Bone marrow (tissue), 2 donors: ENCODE measurements around the gene NLRP1.
A peak's percentile ranks its signal among the peaks of the same experiment; 100 is the strongest.

ENCODE experiments used
- DNase-seq, 2 donors: peaks; one replicate each; lab custom pipeline; 2025; lab: John Stamatoyannopoulos, UW

The NLRP1 gene

GRCh38 chr17:5516060-5516792 lies 68.1 kb downstream of the NLRP1 start:
- no peak for DNase-seq

GRCh38 chr17:5514976-5515375 lies 69.3 kb downstream of the NLRP1 start:
- DNase-seq = no peak

DNA sequence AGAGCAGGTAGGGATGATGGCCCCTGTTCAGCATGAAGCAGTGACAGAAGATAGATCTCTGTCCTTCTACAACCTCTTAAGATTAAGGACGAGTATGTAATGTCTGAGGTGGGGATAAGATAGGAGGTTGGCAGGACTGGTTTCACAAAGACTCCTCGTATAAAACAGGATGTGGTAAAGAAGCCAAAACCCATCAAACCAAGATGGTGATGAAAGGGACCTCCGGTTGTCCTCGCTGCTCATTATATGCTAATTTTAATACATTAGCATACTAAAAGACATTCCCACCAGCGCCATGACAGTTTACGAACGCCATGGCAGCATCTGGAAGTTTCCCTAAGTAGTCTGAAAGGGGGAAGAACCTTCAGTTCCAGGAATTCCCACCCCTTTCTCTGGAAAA lies 70.7 kb downstream of the NLRP1 start:
- DNase-seq = no peak

- DNase-seq = no peak
Measured at GRCh38 chr17:5511401-5512225, 72.7 kb downstream of the NLRP1 start.

- DNase-seq = no peak
Measured at GRCh38 chr17:5510771-5511170, 73.5 kb downstream of the NLRP1 start.

GRCh38 chr17:5509482-5509881 lies 74.8 kb downstream of the NLRP1 start:
- no peak for DNase-seq

DNA sequence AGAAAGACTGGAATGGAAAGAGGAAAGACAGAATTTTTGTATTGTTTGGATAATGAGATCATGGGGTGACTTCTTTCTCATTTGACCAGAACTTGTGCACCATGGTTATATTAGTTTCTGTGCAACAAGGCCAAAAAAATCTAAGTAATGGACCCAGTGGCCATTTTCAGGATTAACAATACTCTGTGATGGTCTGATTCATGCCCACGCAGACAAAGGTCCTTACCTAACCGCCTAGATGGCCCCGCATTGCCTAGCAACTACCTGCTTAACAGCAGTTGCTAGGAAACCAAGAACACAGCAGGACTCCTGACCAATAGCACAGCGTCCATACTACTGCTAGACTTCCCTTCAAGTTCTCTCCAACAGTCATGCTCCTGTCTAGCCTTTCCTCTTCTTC lies 75.5 kb downstream of the NLRP1 start:
- DNase-seq = no peak

DNA sequence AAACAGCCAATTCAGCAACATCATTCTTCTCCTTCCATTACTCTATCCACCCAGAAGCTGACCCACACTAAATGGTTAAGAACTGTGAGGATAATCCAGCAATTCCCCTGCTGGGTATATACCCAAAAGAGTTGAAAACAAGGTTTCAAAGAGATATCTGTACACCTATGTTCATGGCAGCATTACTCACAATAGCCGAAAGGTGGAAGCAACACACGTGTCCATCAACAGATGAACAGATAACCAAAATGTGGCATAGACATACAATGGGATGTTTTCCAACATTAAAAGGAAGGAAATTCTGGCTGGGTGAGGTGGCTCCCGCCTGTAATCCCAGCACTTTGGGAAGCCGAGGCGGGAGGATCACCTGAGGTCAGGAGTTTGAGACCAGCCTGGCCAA lies 78.0 kb downstream of the NLRP1 start:
- no peak for DNase-seq

- no peak for DNase-seq
Measured at GRCh38 chr17:5502552-5502951, 81.8 kb downstream of the NLRP1 start.

DNA sequence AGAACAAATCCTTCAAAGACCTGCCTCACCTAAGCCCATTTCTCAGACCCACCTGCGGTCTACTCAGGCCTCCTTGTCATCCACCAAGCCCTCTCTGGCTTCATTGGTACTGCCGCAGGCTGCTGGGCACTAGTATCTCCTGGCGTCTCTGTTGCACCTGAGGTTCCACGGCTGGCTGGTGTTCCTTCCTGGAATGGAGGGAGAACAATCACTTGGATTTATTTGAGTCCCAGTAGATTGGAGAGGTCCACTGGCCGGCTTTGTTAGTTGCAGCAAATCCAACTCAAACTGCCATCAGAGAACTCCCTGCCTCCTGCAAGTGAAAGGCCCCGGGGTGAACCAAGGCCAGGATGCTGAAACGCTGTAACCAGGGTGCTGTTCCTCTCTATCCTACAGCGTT lies 82.6 kb downstream of the NLRP1 start:
- no peak for DNase-seq

DNA sequence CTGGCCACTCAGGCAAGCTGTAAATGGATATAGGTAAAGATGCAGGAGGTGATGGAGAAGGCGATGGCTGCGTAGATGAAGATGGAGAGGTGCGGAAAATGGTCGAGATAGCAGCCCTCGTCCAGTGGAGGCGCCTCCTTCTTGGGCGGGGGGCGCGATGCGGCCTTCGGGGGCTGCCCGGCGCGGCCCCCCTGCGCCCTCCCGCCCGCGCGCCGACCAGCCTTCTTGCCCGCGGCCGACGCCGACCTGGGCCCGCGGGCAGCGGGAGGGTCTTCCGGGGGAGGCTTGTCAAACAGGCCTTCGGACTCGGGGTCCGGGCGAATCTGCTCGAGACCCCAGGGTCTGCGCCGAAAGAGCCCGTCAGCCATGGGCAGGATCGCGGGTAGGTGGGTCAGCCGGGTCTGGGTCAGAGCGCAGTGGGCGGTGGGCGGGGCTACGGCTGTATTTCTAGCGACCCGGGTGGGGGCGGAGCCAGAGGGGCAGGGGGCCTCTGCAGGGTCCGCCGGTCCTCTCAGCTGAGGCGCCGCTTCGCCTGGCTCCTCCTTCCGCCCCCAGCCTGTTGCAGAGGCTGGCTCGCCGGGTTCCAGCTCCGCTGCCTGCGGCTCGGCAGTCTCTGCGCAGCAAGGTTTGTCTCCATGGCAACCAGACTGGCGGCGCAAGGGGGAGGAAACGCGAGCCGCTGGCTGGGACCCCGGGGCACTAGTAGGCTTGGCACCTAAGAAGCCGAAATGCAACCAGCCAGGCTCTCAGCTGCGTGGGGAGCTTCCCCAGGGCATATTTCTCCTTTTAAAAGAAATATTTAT lies 83.5 kb downstream of the NLRP1 start:
- peak in 1 of 2 donors; percentile 32 for DNase-seq

- no peak for DNase-seq
Measured at GRCh38 chr17:5500247-5500588, 84.1 kb downstream of the NLRP1 start.

DNA sequence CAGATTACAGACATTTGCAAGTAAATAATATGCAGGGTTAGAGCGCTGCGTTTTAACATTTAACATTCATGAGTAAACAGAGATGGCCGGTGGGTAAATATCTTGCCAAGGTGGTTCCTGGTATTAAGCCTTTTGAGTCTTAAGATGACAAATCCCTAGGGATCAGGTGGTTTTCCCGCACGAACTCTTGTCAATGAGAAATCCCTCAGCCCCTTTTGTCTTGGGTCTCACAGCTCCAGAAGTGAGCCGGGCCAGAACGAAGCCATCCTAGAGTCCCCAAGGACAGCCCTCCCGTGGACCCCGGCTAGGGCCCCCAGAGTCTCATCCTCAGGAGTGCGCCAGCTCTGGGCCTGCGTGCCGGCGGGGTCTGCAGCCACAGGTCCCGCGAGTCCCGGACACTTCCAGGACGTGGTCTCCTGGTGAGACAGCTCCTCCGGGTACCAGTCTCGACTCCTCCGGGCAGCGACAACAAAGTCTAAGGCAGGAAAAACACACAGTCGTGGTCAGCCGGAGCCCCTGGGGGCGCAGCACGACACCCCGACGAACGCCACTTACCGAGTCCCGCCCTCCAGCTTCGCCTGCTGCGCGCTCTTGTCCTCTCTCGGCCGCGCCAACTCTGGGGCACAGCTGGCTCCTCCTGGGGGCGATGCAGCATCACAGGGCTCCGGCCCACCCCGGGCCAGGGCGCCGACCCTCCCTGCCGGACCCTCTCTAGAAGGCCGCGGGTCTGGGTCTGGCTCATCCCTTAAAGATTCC lies 84.7 kb downstream of the NLRP1 start:
- DNase-seq = no peak

DNA sequence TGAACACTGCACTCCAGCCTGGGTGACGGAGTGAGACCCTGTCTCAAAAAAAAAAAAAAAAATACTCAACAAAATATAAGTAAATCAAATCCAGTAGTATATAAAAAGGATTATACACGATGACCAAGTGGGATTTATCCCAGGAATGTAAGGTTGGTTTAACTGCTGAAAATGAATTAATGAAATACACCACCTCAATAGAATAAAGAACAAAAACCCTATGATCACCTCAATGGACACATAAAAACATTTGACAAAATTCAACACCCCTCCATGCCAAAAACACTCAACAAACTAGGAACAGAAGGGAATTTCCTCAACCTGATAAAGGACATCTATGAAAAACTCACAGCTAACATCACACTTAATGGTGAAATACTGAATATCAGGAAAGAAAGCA lies 91.3 kb downstream of the NLRP1 start:
- DNase-seq = no peak

DNA sequence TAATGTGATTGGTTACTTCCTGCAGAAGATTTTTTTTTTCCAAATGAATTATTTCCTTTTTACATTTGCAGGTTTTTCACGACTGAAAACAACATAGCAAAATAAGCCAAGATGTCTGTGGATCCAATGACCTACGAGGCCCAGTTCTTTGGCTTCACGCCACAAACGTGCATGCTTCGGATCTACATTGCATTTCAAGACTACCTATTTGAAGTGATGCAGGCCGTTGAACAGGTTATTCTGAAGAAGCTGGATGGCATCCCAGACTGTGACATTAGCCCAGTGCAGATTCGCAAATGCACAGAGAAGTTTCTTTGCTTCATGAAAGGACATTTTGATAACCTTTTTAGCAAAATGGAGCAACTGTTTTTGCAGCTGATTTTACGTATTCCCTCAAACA lies 95.6 kb downstream of the NLRP1 start:
- no peak for DNase-seq

GRCh38 chr17:5486206-5487124 lies 97.8 kb downstream of the NLRP1 start, which contains the start of gene MIS12:
Gene MIS12, plus strand, starts transcription at chr17:5486566. Its CDS starts 2,297 bp downstream, at chr17:5488863.
- peak; percentile 89 to 100 for DNase-seq

DNA sequence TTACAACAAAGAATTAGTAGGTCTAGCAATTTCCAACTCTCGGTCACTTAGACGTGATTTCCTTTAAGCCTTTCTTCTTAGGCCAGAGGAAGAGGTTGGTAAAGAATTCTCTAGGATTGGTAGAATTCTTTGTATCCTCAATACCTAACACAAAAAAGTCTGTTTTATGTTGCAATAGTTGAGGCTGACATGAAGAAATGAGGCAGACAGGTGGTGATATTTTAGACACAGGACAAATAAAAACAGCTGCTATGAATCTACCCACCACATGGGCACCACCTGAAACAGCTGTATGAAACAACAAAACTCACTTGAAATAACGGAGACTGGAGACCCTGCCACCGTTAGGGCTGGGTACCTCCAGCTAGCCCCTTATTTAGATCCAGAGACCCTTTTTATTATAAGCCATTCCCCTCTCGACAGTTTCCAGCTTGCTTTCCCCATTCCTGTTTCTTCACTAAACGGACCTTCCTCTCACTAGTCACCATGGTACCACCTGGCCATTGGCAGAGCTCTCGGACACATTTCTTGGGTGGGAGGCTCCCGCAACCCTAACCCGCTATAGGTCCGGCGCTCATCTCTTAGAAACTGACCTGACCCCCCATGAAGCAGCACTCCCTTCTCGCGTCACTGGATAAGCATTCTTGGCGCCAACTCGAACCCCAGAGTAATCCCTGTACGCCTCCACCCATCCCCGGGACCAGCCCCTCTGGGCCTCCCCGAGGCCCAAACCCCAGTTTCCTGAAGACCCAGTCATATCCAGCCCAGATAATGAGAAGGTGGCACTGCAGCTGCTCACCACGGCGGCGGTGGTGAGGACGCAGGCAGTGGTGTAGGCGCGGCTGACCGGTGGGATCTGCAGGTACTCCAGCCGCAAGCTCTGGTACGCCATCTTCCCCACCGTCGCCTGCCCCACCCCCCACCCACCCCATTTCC lies 98.8 kb downstream of the NLRP1 start, which contains the start of gene DERL2:
DERL2 (minus strand) TSS at position 909 of the 936 bp plus-strand sequence; CDS start at position 892, 17 bp downstream.
- DNase-seq = no peak

DNA sequence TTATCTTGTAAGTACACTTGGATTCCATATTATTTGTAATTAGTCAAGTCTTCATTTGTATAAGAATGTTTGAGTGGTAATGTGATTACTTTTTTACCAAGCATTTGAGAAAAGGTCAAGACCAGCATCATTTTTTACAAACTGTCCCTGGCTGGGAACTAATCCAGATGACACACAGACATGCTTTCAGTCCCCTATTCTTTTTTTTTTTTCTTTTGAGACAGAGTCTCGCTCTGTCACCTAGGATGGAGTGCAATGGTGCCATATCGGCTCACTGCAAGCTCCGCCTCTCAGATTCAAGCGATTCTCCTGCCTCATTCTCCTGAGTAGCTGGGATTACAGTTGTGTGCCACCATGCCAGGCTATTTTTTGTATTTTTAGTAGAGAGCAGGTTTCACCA lies 102.9 kb downstream of the NLRP1 start:
- no peak for DNase-seq

DNA sequence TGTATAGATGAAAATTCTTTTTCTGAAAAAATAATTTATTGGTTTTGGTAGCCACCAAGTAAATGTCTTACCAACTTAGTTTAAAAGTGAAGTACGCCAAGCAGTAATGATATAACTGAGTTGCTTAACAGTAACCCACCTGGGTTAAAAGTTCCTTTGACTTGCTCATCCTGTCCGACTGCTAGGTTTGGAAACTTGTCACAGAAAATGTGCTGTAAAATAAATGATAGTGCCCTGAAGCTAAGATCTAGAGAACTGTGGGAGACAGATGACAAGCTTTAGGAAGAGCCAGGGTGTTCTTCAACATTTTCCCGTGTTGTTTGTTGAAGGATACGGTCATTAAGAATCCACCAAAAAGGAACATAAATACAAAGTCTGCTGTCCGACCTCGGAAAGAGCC lies 103.3 kb downstream of the NLRP1 start:
- DNase-seq = no peak

DNA sequence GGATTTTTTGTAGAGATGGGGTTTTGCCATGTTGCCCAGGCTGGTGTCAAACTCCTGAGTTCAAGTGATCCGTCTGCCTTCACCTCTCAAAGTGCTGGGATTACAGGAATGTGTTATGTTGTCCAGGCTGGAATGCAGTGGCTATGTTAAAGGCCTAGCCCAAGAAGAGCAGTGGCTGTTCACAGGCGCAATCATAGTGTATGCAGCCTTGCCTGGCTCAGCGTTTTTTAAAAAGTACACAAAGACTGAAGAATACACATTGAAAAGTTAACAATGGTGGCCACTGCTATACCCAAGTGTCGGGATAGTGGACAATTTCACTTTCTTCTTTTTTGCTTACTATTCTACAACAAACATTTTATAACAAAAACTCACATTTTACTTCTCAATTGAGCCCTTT lies 105.3 kb downstream of the NLRP1 start:
- no peak for DNase-seq
